Activated T-cell treated with anti-CD3 and anti-CD28 coated beads, Interleukin-2, amount 50 U/mL, for 48 hours (primary cell): ENCODE data around the gene NDUFAF8.

Experiments used
- DNase-seq, 2 experiments: peaks; one replicate each; pipeline ENCODE4 v3.0.0-alpha.2; 2020

NDUFAF8 gene

GRCh38 chr17:81241203-81241602 lies 2.1 kb downstream of the NDUFAF8 start:
- no peak for DNase-seq

- DNase-seq = peak; percentile 81 to 84
Observed at GRCh38 chr17:81241648-81242420, 2.7 kb downstream of the NDUFAF8 start.

GRCh38 chr17:81242421-81243332 lies 3.6 kb downstream of the NDUFAF8 start:
- DNase-seq = no peak

GRCh38 chr17:81243333-81243664 lies 4.2 kb downstream of the NDUFAF8 start:
- no peak for DNase-seq

- no peak for DNase-seq
Observed at GRCh38 chr17:81244358-81245023, 5.4 kb downstream of the NDUFAF8 start.

GRCh38 chr17:81245024-81245664 lies 6.0 kb downstream of the NDUFAF8 start:
- DNase-seq = peak in 1 of 2 experiments; percentile 46

- DNase-seq = no peak
Observed at GRCh38 chr17:81245665-81246342, 6.7 kb downstream of the NDUFAF8 start.

GRCh38 chr17:81246343-81246670 lies 7.2 kb downstream of the NDUFAF8 start:
- no peak for DNase-seq

- DNase-seq = no peak
Observed at GRCh38 chr17:81246679-81247338, 7.7 kb downstream of the NDUFAF8 start.

- no peak for DNase-seq
Observed at GRCh38 chr17:81247339-81247990, 8.3 kb downstream of the NDUFAF8 start.

GRCh38 chr17:81248649-81249048 lies 9.5 kb downstream of the NDUFAF8 start:
- no peak for DNase-seq

- DNase-seq = no peak
Observed at GRCh38 chr17:81249223-81250040, 10.3 kb downstream of the NDUFAF8 start.

- no peak for DNase-seq
Observed at GRCh38 chr17:81250286-81251093, 11.4 kb downstream of the NDUFAF8 start.

GRCh38 chr17:81251094-81251708 lies 12.1 kb downstream of the NDUFAF8 start:
- DNase-seq = no peak

GRCh38 chr17:81251709-81252301 lies 12.7 kb downstream of the NDUFAF8 start:
- no peak for DNase-seq

- DNase-seq = no peak
Observed at GRCh38 chr17:81252326-81252986, 13.3 kb downstream of the NDUFAF8 start.

- DNase-seq = no peak
Observed at GRCh38 chr17:81252987-81253329, 13.8 kb downstream of the NDUFAF8 start.
